ENCODE data around the gene CRIM1.
A peak's percentile ranks its signal among the peaks of the same experiment; 100 is the strongest.

CRIM1 gene

GRCh38 chr2:36587556-36587955, 232.0 kb downstream of the CRIM1 start:
- H3K36me3 ChIP-seq (ENCODE audit: insufficient read depth, low read length), result peaks cover 41% of the 10 kb centered on the region
- no peak overlapping the region for H2AFZ ChIP-seq (ENCODE audit: low read depth, low read length)

DNA sequence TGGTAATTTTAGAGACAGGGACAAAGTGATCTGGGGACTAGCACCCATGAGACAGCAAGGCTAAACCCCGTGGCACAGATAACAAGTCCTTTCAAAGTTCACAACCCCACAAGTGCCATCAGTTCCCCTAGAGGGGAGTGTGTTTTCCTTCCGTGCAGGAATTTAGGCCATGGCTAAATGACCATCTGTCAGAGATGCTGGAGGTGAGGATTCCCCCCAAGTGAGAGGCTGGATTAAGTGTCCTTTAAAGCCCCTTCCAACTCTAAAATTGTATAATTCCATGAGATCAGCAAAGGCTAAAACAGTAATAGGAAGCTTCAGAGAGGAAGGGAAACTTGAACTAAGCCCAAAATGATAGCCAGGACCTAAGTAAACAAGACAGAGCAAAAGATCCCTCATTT, 233.7 kb downstream of the CRIM1 start:
- DNase-seq (no peak), ATAC-seq (ENCODE audit: insufficient read depth, low read depth) (no peak)
- peaks cover 2% of the 10 kb centered on the region; the same call in 1 of the 2 replicates for H3K79me2 ChIP-seq (ENCODE audit: insufficient read depth, low read length)

More at GRCh38 chr2:36587556-36587955, 232.0 kb downstream of the CRIM1 start:
- no peak overlapping the region for H3K27ac ChIP-seq (ENCODE audit: low read length)
- no peaks in the 10 kb centered on the region for H3K4me1 ChIP-seq (ENCODE audit: insufficient read depth, low read length)
- peaks cover 2% of the 10 kb centered on the region; the same call in 1 of the 2 replicates for H3K79me2 ChIP-seq (ENCODE audit: insufficient read depth, low read length)
- H3K9me3 ChIP-seq (ENCODE audit: insufficient read depth, low read length, severe bottlenecking), result no peaks in the 10 kb centered on the region
- ATAC-seq (ENCODE audit: insufficient read depth, low read depth) (no peak), DNase-seq (no peak)
- no peak overlapping the region for H3K4me3 ChIP-seq (ENCODE audit: low read depth in 1 of 2, low read length in 2 of 2)
- H3K9ac ChIP-seq (ENCODE audit: low read depth, low read length), result no peak overlapping the region
- peaks cover 3% of the 10 kb centered on the region; the same call in 1 of the 2 replicates for H4K20me1 ChIP-seq (ENCODE audit: insufficient read depth, low read length)
- H3K27me3 ChIP-seq (ENCODE audit: insufficient read depth, low read length, poor library complexity), result no peaks in the 10 kb centered on the region
- no peak overlapping the region for H3K4me2 ChIP-seq (ENCODE audit: insufficient read depth, low read length)
- no peak for TF ChIP-seq EZH2 (IDR thresholded peaks at IDR 0.05; ENCODE audit: borderline replicate concordance, low read depth, low read length, severe bottlenecking)
- TF ChIP-seq, protein P1, sequence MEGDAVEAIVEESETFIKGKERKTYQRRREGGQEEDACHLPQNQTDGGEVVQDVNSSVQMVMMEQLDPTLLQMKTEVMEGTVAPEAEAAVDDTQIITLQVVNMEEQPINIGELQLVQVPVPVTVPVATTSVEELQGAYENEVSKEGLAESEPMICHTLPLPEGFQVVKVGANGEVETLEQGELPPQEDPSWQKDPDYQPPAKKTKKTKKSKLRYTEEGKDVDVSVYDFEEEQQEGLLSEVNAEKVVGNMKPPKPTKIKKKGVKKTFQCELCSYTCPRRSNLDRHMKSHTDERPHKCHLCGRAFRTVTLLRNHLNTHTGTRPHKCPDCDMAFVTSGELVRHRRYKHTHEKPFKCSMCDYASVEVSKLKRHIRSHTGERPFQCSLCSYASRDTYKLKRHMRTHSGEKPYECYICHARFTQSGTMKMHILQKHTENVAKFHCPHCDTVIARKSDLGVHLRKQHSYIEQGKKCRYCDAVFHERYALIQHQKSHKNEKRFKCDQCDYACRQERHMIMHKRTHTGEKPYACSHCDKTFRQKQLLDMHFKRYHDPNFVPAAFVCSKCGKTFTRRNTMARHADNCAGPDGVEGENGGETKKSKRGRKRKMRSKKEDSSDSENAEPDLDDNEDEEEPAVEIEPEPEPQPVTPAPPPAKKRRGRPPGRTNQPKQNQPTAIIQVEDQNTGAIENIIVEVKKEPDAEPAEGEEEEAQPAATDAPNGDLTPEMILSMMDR (IDR thresholded peaks at IDR 0.05; ENCODE audit: borderline replicate concordance, extremely low read depth, low read length, poor library complexity, severe bottlenecking), result no peak

GRCh38 chr2:36594849-36595248, 239.3 kb downstream of the CRIM1 start:
- peaks cover 2% of the 10 kb centered on the region; the same call in 1 of the 2 replicates for H4K20me1 ChIP-seq (ENCODE audit: insufficient read depth, low read length)
- no peaks in the 10 kb centered on the region for H3K27me3 ChIP-seq (ENCODE audit: insufficient read depth, low read length, poor library complexity)
- H3K27ac ChIP-seq (ENCODE audit: low read length), result no peak overlapping the region
- H3K36me3 ChIP-seq (ENCODE audit: insufficient read depth, low read length), result peaks cover 5% of the 10 kb centered on the region; the same call in 1 of the 2 replicates
- no peaks in the 10 kb centered on the region for H3K9me3 ChIP-seq (ENCODE audit: insufficient read depth, low read length, severe bottlenecking)
- no peak for DNase-seq
- no peak overlapping the region for H3K4me3 ChIP-seq (ENCODE audit: low read depth in 1 of 2, low read length in 2 of 2)
- peaks cover 27% of the 10 kb centered on the region for H3K4me1 ChIP-seq (ENCODE audit: insufficient read depth, low read length)
- no peak for TF ChIP-seq EZH2 (IDR thresholded peaks at IDR 0.05; ENCODE audit: borderline replicate concordance, low read depth, low read length, severe bottlenecking)
- TF ChIP-seq, protein P1 (IDR thresholded peaks at IDR 0.05; ENCODE audit: borderline replicate concordance, extremely low read depth, low read length, poor library complexity, severe bottlenecking), result no peak
- H3K4me2 ChIP-seq (ENCODE audit: insufficient read depth, low read length), result no peak overlapping the region; the same call in 1 of the 2 replicates
- no peak overlapping the region for H3K9ac ChIP-seq (ENCODE audit: low read depth, low read length)
- no peak for ATAC-seq (ENCODE audit: insufficient read depth, low read depth)
- H3K79me2 ChIP-seq (ENCODE audit: insufficient read depth, low read length), result peaks cover 30% of the 10 kb centered on the region
- H2AFZ ChIP-seq (ENCODE audit: low read depth, low read length), result no peak overlapping the region

More for the DNA sequence above, 233.7 kb downstream of the CRIM1 start:
- no peak for TF ChIP-seq EZH2 (IDR thresholded peaks at IDR 0.05; ENCODE audit: borderline replicate concordance, low read depth, low read length, severe bottlenecking)
- H4K20me1 ChIP-seq (ENCODE audit: insufficient read depth, low read length), result no peaks in the 10 kb centered on the region
- H3K27ac ChIP-seq (ENCODE audit: low read length), result no peak overlapping the region
- no peaks in the 10 kb centered on the region for H3K9me3 ChIP-seq (ENCODE audit: insufficient read depth, low read length, severe bottlenecking)
- H3K9ac ChIP-seq (ENCODE audit: low read depth, low read length), result no peak overlapping the region
- no peaks in the 10 kb centered on the region for H3K4me1 ChIP-seq (ENCODE audit: insufficient read depth, low read length)
- no peak overlapping the region for H3K4me2 ChIP-seq (ENCODE audit: insufficient read depth, low read length)
- no peak overlapping the region for H3K4me3 ChIP-seq (ENCODE audit: low read depth in 1 of 2, low read length in 2 of 2)
- no peak overlapping the region for H2AFZ ChIP-seq (ENCODE audit: low read depth, low read length)
- H3K36me3 ChIP-seq (ENCODE audit: insufficient read depth, low read length), result peaks cover 26% of the 10 kb centered on the region
- no peaks in the 10 kb centered on the region for H3K27me3 ChIP-seq (ENCODE audit: insufficient read depth, low read length, poor library complexity)

DNA sequence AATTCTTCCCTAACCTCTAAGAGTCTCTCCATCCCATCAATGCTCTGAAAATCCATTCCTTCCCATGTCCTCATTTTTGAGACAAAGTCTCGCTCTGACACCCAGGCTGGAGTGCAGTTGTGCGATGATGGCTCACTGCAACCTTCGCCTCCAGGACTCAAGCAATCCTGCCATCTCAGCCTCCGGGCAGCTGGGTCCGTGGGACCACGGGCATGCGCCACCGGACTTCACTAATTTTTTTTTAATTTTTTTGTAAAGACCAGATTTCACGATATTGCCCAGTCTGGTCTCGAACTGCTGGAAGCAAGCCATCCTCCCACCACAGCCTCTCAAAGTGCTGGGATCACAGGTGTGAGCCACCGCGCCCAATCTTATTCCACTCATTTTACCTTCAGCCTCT, 240.8 kb downstream of the CRIM1 start:
- Histone ChIP-seq H4K20me1 (ENCODE audit: insufficient read depth, low read length) (peaks cover 2% of the 10 kb centered on the region; the same call in 1 of the 2 replicates), H3K9me3 (ENCODE audit: insufficient read depth, low read length, severe bottlenecking) (no peaks in the 10 kb centered on the region), H3K9ac (ENCODE audit: low read depth, low read length) (no peak overlapping the region), H3K4me3 (ENCODE audit: low read depth in 1 of 2, low read length in 2 of 2) (peak overlapping the region in 1 of 2 experiments; percentile 71; a peak in 1 of 4 replicates), H3K79me2 (ENCODE audit: insufficient read depth, low read length) (peaks cover 30% of the 10 kb centered on the region), H3K36me3 (ENCODE audit: insufficient read depth, low read length) (no peaks in the 10 kb centered on the region), H3K4me2 (ENCODE audit: insufficient read depth, low read length) (peak overlapping the region; percentile 83), H3K4me1 (ENCODE audit: insufficient read depth, low read length) (peaks cover 27% of the 10 kb centered on the region), H2AFZ (ENCODE audit: low read depth, low read length) (no peak overlapping the region), H3K27me3 (ENCODE audit: insufficient read depth, low read length, poor library complexity) (no peaks in the 10 kb centered on the region), H3K27ac (ENCODE audit: low read length) (no peak overlapping the region)
- TF ChIP-seq, protein P1 (IDR thresholded peaks at IDR 0.05; ENCODE audit: borderline replicate concordance, extremely low read depth, low read length, poor library complexity, severe bottlenecking), result no peak
- no peak for TF ChIP-seq EZH2 (IDR thresholded peaks at IDR 0.05; ENCODE audit: borderline replicate concordance, low read depth, low read length, severe bottlenecking)
- no peak for DNase-seq
- no peak for ATAC-seq (ENCODE audit: insufficient read depth, low read depth)

Measured in DND-41 (cell line).